ENCODE data around the gene UNC5C. TPM values are rescaled to one million over a fixed set of nuclear protein-coding genes. Genes with fewer than 3 reads are reported as not detected.

The UNC5C gene
- total and polyA plus RNA-seq, 10 of the 15 experiments (the other 5 are each of a cell fraction or from before 2014, with no cell fraction given), result 0.02 to 2.0 (median 0.15) TPM; not detected in 1

DNA sequence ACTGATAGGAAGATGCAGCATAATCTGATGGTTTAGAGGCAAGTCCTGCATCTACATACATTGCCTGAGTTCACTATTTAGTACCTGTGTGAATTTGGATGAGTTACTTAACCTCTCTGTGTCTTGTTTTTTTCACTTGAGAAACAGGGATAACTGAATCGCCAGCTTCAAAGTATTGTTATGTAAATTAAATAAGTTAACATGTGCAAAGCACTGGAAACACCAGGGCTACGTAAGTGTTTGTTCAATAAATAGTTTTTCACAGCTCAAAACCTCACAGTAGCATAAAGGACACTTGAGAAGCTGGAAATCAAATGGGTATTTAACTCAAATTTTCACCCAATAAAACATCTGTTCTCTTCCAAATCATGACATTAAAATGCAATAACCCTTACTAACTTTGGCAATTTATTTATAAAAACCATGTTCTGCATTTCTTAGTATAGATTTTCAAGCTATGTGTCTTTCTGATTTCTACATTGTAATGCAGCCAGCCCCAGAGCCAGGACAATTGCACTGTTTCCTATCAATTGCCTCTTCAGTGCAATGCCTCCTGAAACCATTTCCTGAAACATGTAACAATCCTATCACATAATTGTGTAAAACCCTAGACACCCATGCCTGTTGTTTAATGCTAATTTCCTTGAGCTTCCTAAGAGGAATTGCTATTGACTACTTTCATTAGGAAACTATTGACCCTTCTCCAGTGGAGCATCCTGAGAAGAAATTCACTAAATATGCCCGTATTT, 177.1 kb downstream of the UNC5C start (continued):
- TF ChIP-seq, protein P1, sequence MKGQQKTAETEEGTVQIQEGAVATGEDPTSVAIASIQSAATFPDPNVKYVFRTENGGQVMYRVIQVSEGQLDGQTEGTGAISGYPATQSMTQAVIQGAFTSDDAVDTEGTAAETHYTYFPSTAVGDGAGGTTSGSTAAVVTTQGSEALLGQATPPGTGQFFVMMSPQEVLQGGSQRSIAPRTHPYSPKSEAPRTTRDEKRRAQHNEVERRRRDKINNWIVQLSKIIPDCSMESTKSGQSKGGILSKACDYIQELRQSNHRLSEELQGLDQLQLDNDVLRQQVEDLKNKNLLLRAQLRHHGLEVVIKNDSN (IDR thresholded peaks at IDR 0.05; ENCODE audit: borderline replicate concordance, extremely low read length, insufficient read depth, low read depth, low read length), result no peak
- no peak for TF ChIP-seq MEF2A (IDR thresholded peaks at IDR 0.05; ENCODE audit: insufficient read depth, low read depth, low read length)

DNA sequence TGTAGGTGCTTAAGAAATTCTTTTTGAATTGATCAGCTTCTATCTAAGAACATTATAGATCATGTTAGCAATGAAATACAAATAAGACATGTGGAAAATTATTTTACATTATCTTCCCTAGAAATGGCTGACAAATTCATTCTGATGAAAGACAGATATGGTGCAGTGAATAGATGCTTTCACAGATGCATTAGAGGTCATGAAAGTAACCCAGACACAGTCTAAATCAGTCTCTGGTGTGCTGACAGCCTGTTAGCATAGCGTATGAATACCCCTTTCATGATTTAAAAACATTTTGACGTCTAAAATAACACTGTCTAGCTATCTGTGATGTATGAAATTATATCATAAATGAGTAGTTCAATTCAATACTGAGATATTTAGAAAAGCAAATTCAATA, 180.9 kb downstream of the UNC5C start:
- in situ Hi-C loops (cut with MboI), result no loop called here
- H3K9ac ChIP-seq (ENCODE audit: control insufficient read depth, insufficient read depth, low read length), result no peak overlapping the region
- intact Hi-C loops (cut with micrococcal nuclease; ENCODE audit: unreplicated experiment), result no loop called here

More for the DNA sequence above, 180.9 kb downstream of the UNC5C start:
- no peak for ATAC-seq
- Histone ChIP-seq H3K4me2 (ENCODE audit: control insufficient read depth, insufficient read depth) (no peak overlapping the region), H3K36me3 (ENCODE audit: control insufficient read depth in 2 of 2, insufficient read depth in 2 of 2, low read length in 1 of 2) (no peaks in the 10 kb centered on the region), H3K9me3 (replicated peaks; ENCODE audit: control insufficient read depth, insufficient read depth, low read length) (no peaks in the 10 kb centered on the region), H4K20me1 (ENCODE audit: control insufficient read depth, insufficient read depth) (no peaks in the 10 kb centered on the region), H3K4me1 (ENCODE audit: control insufficient read depth, insufficient read depth, low read length) (no peaks in the 10 kb centered on the region), H3K4me3 (no peak overlapping the region), H2AFZ (ENCODE audit: control insufficient read depth, low read depth, low read length) (no peak overlapping the region), H3K27me3 (replicated peaks in 1 of 2; ENCODE audit: control insufficient read depth in 2 of 2, insufficient read depth in 2 of 2, low read length in 1 of 2) (no peaks in the 10 kb centered on the region), H3K79me2 (ENCODE audit: control insufficient read depth, insufficient read depth, low read length) (no peaks in the 10 kb centered on the region), H3K27ac (ENCODE audit: control insufficient read depth, insufficient read depth) (no peak overlapping the region)
- RAD21 ChIA-PET (ENCODE audit: unreplicated experiment), result no interaction called here
- CTCF ChIA-PET, result no interaction called here
- TF ChIP-seq MEF2A (IDR thresholded peaks at IDR 0.05; ENCODE audit: insufficient read depth, low read depth, low read length), result no peak
- TF ChIP-seq, protein P2, sequence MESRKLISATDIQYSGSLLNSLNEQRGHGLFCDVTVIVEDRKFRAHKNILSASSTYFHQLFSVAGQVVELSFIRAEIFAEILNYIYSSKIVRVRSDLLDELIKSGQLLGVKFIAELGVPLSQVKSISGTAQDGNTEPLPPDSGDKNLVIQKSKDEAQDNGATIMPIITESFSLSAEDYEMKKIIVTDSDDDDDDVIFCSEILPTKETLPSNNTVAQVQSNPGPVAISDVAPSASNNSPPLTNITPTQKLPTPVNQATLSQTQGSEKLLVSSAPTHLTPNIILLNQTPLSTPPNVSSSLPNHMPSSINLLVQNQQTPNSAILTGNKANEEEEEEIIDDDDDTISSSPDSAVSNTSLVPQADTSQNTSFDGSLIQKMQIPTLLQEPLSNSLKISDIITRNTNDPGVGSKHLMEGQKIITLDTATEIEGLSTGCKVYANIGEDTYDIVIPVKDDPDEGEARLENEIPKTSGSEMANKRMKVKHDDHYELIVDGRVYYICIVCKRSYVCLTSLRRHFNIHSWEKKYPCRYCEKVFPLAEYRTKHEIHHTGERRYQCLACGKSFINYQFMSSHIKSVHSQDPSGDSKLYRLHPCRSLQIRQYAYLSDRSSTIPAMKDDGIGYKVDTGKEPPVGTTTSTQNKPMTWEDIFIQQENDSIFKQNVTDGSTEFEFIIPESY (IDR thresholded peaks at IDR 0.05), result no peak
- POLR2A ChIA-PET, result no interaction called here
- SMC1A ChIA-PET (ENCODE audit: uncharacterized antibody, unreplicated experiment), result interaction anchor here (0.6 to 0.7 kb wide), 2 partner anchors 10 to 1183 kb away, joined by 4 read pairs; no protein-coding TSS in a partner anchor
- DNase-seq (ENCODE audit: low read depth, low spot score), result no peak
- no TSS peak for BruUV-seq (replicated peaks)
- no peak for FAIRE-seq
- 0% methylated on average over 2 of the region's 2 CpGs for WGBS (ENCODE audit: insufficient coverage, insufficient replicate concordance, low lambda C conversion rate, missing lambda C conversion rate)

Data from GM12878 (cell line).